Neural progenitor cell (in vitro differentiated cells): Measurements from ENCODE around the gene PYCR2. TPM values are rescaled to one million over a fixed set of nuclear protein-coding genes. Genes with fewer than 3 reads are reported as not detected.

Experiments
- DNase-seq: peaks from one replicate; pipeline ENCODE4 v3.0.0-alpha.2; 2016; ENCODE audit warnings: low spot score
- H2AFZ ChIP-seq: fragments of 200-600 bp; sonication (generic); replicated peaks from 2 replicates; pipeline ENCODE4 v1.6.1; 2016; ENCODE audit warnings: antibody characterized with exemption
- H3F3A ChIP-seq: fragments of 200-600 bp; sonication (generic); 2 replicates; pipeline ENCODE4 v1.6.1; 2016; ENCODE audit warnings: antibody characterized with exemption, low read depth
- H3K27ac ChIP-seq: fragments of 200-600 bp; sonication (generic); 2 replicates; pipeline ENCODE4 v1.5.1; 2016; ENCODE audit warnings: mild to moderate bottlenecking
- H3K27me3 ChIP-seq: fragments of 200-600 bp; sonication (generic); 2 replicates; pipeline ENCODE4 v1.6.1; 2016; ENCODE audit warnings: mild to moderate bottlenecking, moderate library complexity
- H3K36me3 ChIP-seq: fragments of 200-600 bp; sonication (generic); 2 replicates; pipeline ENCODE4 v1.5.1; 2016
- H3K4me1 ChIP-seq: fragments of 200-600 bp; sonication (generic); 2 replicates; pipeline ENCODE4 v1.6.1; 2016; ENCODE audit warnings: mixed run types
- H3K4me2 ChIP-seq: fragments of 200-600 bp; sonication (generic); 2 replicates; pipeline ENCODE4 v1.6.1; 2016
- H3K4me3 ChIP-seq: fragments of 200-600 bp; sonication (generic); 2 replicates; pipeline ENCODE4 v1.5.1; 2016
- H3K79me2 ChIP-seq: fragments of 200-600 bp; sonication (generic); 2 replicates; pipeline ENCODE4 v1.6.1; 2016; ENCODE audit warnings: low read depth
- H3K9ac ChIP-seq: fragments of 200-600 bp; sonication (generic); 2 replicates; pipeline ENCODE4 v1.6.1; 2016
- H3K9me3 ChIP-seq: fragments of 200-600 bp; sonication (generic); 2 replicates; pipeline ENCODE4 v1.5.1; 2016; ENCODE audit warnings: low read depth
- H4K20me1 ChIP-seq: fragments of 200-600 bp; sonication (generic); 2 replicates; pipeline ENCODE4 v1.6.1; 2016; ENCODE audit warnings: low read depth
- H3K27ac Mint-ChIP-seq: 3 replicates; pipeline ENCODE4 v1.8.0; 2021; ENCODE audit warnings: mixed read lengths
- H3K27me3 Mint-ChIP-seq: 2 replicates; pipeline ENCODE4 v1.8.0; 2022; ENCODE audit warnings: low read depth, mild to moderate bottlenecking, inconsistent platforms, moderate library complexity, mixed read lengths; ENCODE audit not compliant: insufficient read depth
- H3K36me3 Mint-ChIP-seq: 3 replicates; pipeline ENCODE4 v1.8.0; 2021; ENCODE audit warnings: mixed read lengths
- H3K4me1 Mint-ChIP-seq: 3 replicates; pipeline ENCODE4 v1.8.0; 2021; ENCODE audit warnings: mixed read lengths
- H3K4me3 Mint-ChIP-seq: 3 replicates; pipeline ENCODE4 v1.8.0; 2021; ENCODE audit warnings: mild to moderate bottlenecking, moderate library complexity, mixed read lengths
- H3K9me3 Mint-ChIP-seq: 3 replicates; pipeline ENCODE4 v1.8.0; 2020; ENCODE audit warnings: mixed read lengths
- CTCF ChIP-seq: fragments of 200-600 bp; sonication (generic); IDR thresholded peaks from 2 replicates; pipeline ENCODE4 v1.5.1; 2017; ENCODE audit warnings: antibody characterized with exemption, mild to moderate bottlenecking
- EZH2 ChIP-seq: fragments of 200-600 bp; sonication (generic); IDR thresholded peaks from 2 replicates; pipeline ENCODE4 v1.6.1; 2017; ENCODE audit warnings: antibody characterized with exemption, mild to moderate bottlenecking, moderate library complexity
- EZH2phosphoT487 ChIP-seq: fragments of 200-600 bp; sonication (generic); IDR thresholded peaks from 2 replicates; pipeline ENCODE4 v1.6.1; 2017; ENCODE audit warnings: antibody characterized with exemption
- total RNA-seq: library from RNA; depleted of rRNA; stranded (reverse); fragments of >200 nt; gene quantifications from 2 replicates; pipeline ENCODE4 v1.2.3, GENCODE V29; 2015; ENCODE audit warnings: low replicate concordance

The PYCR2 gene
- total RNA-seq, 1 donor from 2014 or later, result 23.8 TPM

DNA sequence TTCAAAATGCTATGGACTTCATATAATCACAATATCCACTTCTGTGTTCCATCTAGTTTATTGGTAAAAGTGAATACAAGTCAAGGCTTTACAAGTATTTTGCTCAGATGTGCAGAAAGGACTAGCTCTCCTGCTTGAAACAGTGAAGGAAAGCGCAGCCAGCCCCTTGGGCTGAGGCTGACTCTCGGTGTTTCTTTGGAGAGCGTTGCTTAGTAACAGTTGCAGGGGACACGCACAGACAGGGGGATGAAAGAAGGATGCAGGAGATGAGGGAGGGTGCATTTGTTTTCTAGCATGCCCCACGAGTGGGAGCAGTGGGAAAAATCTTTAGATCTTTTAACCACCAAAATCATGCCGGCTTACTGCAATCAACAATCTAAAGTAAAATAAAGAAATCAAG, 9.1 kb downstream of the PYCR2 start:
- Histone ChIP-seq H3K79me2 (no peaks in the 10 kb centered on the region), H3F3A (no peaks in the 10 kb centered on the region), H3K4me1 (no peaks in the 10 kb centered on the region), H3K9me3 (no peaks in the 10 kb centered on the region), H2AFZ (no peak overlapping the region), H3K36me3 (no peaks in the 10 kb centered on the region), H4K20me1 (peaks cover under 1% of the 10 kb centered on the region), H3K27ac (no peak overlapping the region), H3K4me2 (no peak overlapping the region), H3K27me3 (peaks cover 10% of the 10 kb centered on the region), H3K4me3 (no peak overlapping the region), H3K9ac (no peak overlapping the region)
- TF ChIP-seq EZH2phosphoT487 (no peak), CTCF (no peak), EZH2 (no peak)
- Mint-ChIP-seq H3K9me3 (no peaks in the 10 kb centered on the region), H3K4me1 (peaks cover 21% of the 10 kb centered on the region), H3K4me3 (peak overlapping the region; percentile 7), H3K36me3 (peaks cover 8% of the 10 kb centered on the region), H3K27ac (peak overlapping the region; percentile 50), H3K27me3 (peaks cover 5% of the 10 kb centered on the region)
- DNase-seq, result no peak

GRCh38 chr1:225914391-225914790, 9.7 kb downstream of the PYCR2 start:
- H4K20me1 ChIP-seq, result no peaks in the 10 kb centered on the region
- Mint-ChIP-seq H3K4me1 (peaks cover 19% of the 10 kb centered on the region), H3K36me3 (peaks cover 4% of the 10 kb centered on the region), H3K27me3 (peaks cover 5% of the 10 kb centered on the region), H3K9me3 (no peaks in the 10 kb centered on the region), H3K27ac (peak overlapping the region; percentile 50), H3K4me3 (no peak overlapping the region)
- TF ChIP-seq CTCF (no peak), EZH2 (no peak), EZH2phosphoT487 (no peak)
- H3K9ac ChIP-seq, result no peak overlapping the region
- H3K9me3 ChIP-seq, result no peaks in the 10 kb centered on the region
- peaks cover 10% of the 10 kb centered on the region for H3K27me3 ChIP-seq
- no peaks in the 10 kb centered on the region for H3K79me2 ChIP-seq
- no peak overlapping the region for H3K27ac ChIP-seq
- H3K4me3 ChIP-seq, result no peak overlapping the region
- no peaks in the 10 kb centered on the region for H3F3A ChIP-seq
- no peaks in the 10 kb centered on the region for H3K4me1 ChIP-seq
- H2AFZ ChIP-seq, result no peak overlapping the region
- no peaks in the 10 kb centered on the region for H3K36me3 ChIP-seq
- no peak for DNase-seq
- H3K4me2 ChIP-seq, result no peak overlapping the region

- peak overlapping the region; percentile 21 for H3K4me2 ChIP-seq
- no peak overlapping the region for H3K27ac ChIP-seq
- H4K20me1 ChIP-seq, result no peaks in the 10 kb centered on the region
- H3K9me3 ChIP-seq, result no peaks in the 10 kb centered on the region
- no peak overlapping the region for H3K27ac Mint-ChIP-seq
- H3K9ac ChIP-seq, result no peak overlapping the region
- H3K4me1 ChIP-seq, result no peaks in the 10 kb centered on the region
- no peaks in the 10 kb centered on the region for H3F3A ChIP-seq
- peaks cover 5% of the 10 kb centered on the region for H3K27me3 Mint-ChIP-seq
- H3K4me1 Mint-ChIP-seq, result peaks cover 18% of the 10 kb centered on the region
- H3K27me3 ChIP-seq, result peaks cover 10% of the 10 kb centered on the region
- peak; percentile 84 for DNase-seq
- TF ChIP-seq EZH2 (no peak), CTCF (peak; percentile 90)
- H3K36me3 Mint-ChIP-seq, result no peaks in the 10 kb centered on the region
- H3K36me3 ChIP-seq, result no peaks in the 10 kb centered on the region
- H3K4me3 Mint-ChIP-seq, result no peak overlapping the region
- no peaks in the 10 kb centered on the region for H3K9me3 Mint-ChIP-seq
- no peak overlapping the region for H3K4me3 ChIP-seq
- H2AFZ ChIP-seq, result peak overlapping the region; percentile 13
- H3K79me2 ChIP-seq, result no peaks in the 10 kb centered on the region
Measured at GRCh38 chr1:225911191-225912130, 12.6 kb downstream of the PYCR2 start.
